ENCODE results near the gene PCDH9. TPM values are rescaled to one million over a fixed set of nuclear protein-coding genes. Genes with fewer than 3 reads are reported as not detected.

Gene PCDH9
- total RNA-seq, 1 donor from 2014 or later = 14.7 TPM

GRCh38 chr13:66489586-66489985 lies 740.5 kb downstream of the PCDH9 start:
- no peaks in the 10 kb centered on the region for H3K4me1 ChIP-seq
- intact Hi-C loops (cut with micrococcal nuclease) = no loop called here

DNA sequence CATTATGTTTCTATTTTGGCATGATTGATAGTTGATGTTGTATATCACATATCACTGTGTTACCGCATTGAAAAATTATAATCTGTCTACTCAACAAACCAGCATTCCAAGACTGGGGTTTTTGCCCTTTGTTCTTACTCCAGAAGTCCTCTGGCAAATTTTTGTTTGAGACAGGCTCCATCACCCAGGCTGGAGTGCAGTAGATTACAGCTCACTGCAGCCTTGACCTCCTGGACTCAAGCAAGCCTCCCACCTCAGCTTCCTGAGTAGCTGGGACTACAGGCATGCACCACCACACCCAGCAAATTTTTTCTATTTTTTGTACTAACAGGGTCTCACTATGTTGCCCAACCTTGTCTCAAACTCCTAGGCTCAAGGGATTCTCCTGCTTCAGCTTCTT lies 741.0 kb downstream of the PCDH9 start:
- Histone ChIP-seq H3K4me3 (no peak overlapping the region), H3K9me3 (replicated peaks) (no peaks in the 10 kb centered on the region), H3K27ac (replicated peaks) (no peak overlapping the region), H3K4me1 (no peaks in the 10 kb centered on the region), H3K27me3 (ENCODE audit: low read depth) (no peaks in the 10 kb centered on the region), H3K36me3 (no peaks in the 10 kb centered on the region)
- intact Hi-C loops (cut with micrococcal nuclease) = no loop called here
- no peak for DNase-seq
- TF ChIP-seq CTCF (IDR thresholded peaks at IDR 0.05; ENCODE audit: borderline replicate concordance) = no peak

More at GRCh38 chr13:66489586-66489985, 740.5 kb downstream of the PCDH9 start:
- no peak for DNase-seq
- Histone ChIP-seq H3K36me3 (no peaks in the 10 kb centered on the region), H3K27me3 (ENCODE audit: low read depth) (no peaks in the 10 kb centered on the region), H3K4me3 (no peak overlapping the region), H3K27ac (replicated peaks) (no peak overlapping the region), H3K9me3 (replicated peaks) (no peaks in the 10 kb centered on the region)
- TF ChIP-seq CTCF (IDR thresholded peaks at IDR 0.05; ENCODE audit: borderline replicate concordance) = no peak

GRCh38 chr13:66483712-66484111 lies 746.4 kb downstream of the PCDH9 start:
- DNase-seq = no peak
- intact Hi-C loops (cut with micrococcal nuclease) = no loop called here

DNA sequence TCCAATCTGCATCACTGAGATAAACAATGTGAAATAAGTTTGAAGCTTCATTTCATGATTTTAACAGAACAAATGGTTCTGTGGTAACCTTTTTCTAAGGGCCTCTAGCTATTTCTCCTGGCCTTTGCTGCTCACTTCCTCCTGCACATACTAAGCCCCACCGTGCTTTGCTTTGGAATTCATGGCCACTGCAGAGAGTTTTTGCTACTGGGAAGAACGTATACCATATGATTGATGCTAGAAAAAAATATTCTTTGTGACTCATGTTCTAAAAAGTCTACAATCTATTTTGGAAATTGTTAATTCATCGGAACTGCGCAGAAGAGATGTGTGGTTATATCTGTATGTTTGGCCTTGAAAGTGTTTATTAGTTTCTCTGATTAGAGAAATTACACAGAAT lies 747.3 kb downstream of the PCDH9 start:
- Histone ChIP-seq H3K4me1 (no peaks in the 10 kb centered on the region), H3K27ac (replicated peaks) (no peak overlapping the region), H3K27me3 (ENCODE audit: low read depth) (no peaks in the 10 kb centered on the region), H3K4me3 (no peak overlapping the region), H3K36me3 (no peaks in the 10 kb centered on the region), H3K9me3 (replicated peaks) (no peaks in the 10 kb centered on the region)
- DNase-seq = no peak
- intact Hi-C loops (cut with micrococcal nuclease) = no loop called here
- no peak for TF ChIP-seq CTCF (IDR thresholded peaks at IDR 0.05; ENCODE audit: borderline replicate concordance)

More at GRCh38 chr13:66483712-66484111, 746.4 kb downstream of the PCDH9 start:
- no peaks in the 10 kb centered on the region for H3K9me3 ChIP-seq (replicated peaks)
- H3K27me3 ChIP-seq (ENCODE audit: low read depth) = no peaks in the 10 kb centered on the region
- H3K4me1 ChIP-seq = no peaks in the 10 kb centered on the region
- H3K4me3 ChIP-seq = no peak overlapping the region
- H3K27ac ChIP-seq (replicated peaks) = no peak overlapping the region
- TF ChIP-seq CTCF (IDR thresholded peaks at IDR 0.05; ENCODE audit: borderline replicate concordance) = no peak
- H3K36me3 ChIP-seq = no peaks in the 10 kb centered on the region

- DNase-seq = no peak
- H3K9me3 ChIP-seq (replicated peaks) = no peaks in the 10 kb centered on the region
- TF ChIP-seq CTCF (IDR thresholded peaks at IDR 0.05; ENCODE audit: borderline replicate concordance) = no peak
- no peaks in the 10 kb centered on the region for H3K4me1 ChIP-seq
- no peak overlapping the region for H3K27ac ChIP-seq (replicated peaks)
- intact Hi-C loops (cut with micrococcal nuclease) = no loop called here
- H3K4me3 ChIP-seq = no peak overlapping the region
- H3K36me3 ChIP-seq = no peaks in the 10 kb centered on the region
- H3K27me3 ChIP-seq (ENCODE audit: low read depth) = no peaks in the 10 kb centered on the region
These were observed 752.3 kb downstream of the PCDH9 start for GRCh38 chr13:66477816-66478215.

GRCh38 chr13:66475061-66475460 lies 755.1 kb downstream of the PCDH9 start:
- Histone ChIP-seq H3K36me3 (no peaks in the 10 kb centered on the region), H3K9me3 (replicated peaks) (no peaks in the 10 kb centered on the region), H3K27ac (replicated peaks) (no peak overlapping the region), H3K4me3 (no peak overlapping the region), H3K27me3 (ENCODE audit: low read depth) (no peaks in the 10 kb centered on the region), H3K4me1 (no peaks in the 10 kb centered on the region)
- intact Hi-C loops (cut with micrococcal nuclease) = no loop called here
- no peak for TF ChIP-seq CTCF (IDR thresholded peaks at IDR 0.05; ENCODE audit: borderline replicate concordance)
- no peak for DNase-seq
